Muscle layer of duodenum (tissue), 2 donors: ENCODE measurements around the gene EAPP.
A peak's percentile ranks its signal among the peaks of the same experiment; 100 is the strongest.
"Not testable (repeated sequence)": the region's sequence is repeated elsewhere in the genome, so short reads cannot be mapped to it uniquely, and the experiment has no call there.

Experiments used
- H3K27ac ChIP-seq: one replicate; pipeline ENCODE4 v1.7.0; 2013; ENCODE audit warnings: mild to moderate bottlenecking, low read length
- H3K27me3 ChIP-seq: one replicate; pipeline ENCODE4 v1.7.0; 2013; ENCODE audit warnings: low read depth, mild to moderate bottlenecking, control low read depth, low read length
- H3K36me3 ChIP-seq, 2 donors: one replicate each; pipeline ENCODE4 v1.7.0; 2013; ENCODE audit warnings: low read length in 2 of 2, control low read depth in 1 of 2, mild to moderate bottlenecking in 1 of 2; ENCODE audit not compliant: insufficient read depth in 2 of 2, control insufficient read depth in 1 of 2
- H3K4me1 ChIP-seq, 2 donors: one replicate each; pipeline ENCODE4 v1.7.0; 2013; ENCODE audit warnings: low read length in 2 of 2, mild to moderate bottlenecking in 2 of 2, control low read depth in 1 of 2, moderate library complexity in 1 of 2; ENCODE audit not compliant: insufficient read depth in 2 of 2, control insufficient read depth in 1 of 2
- H3K4me3 ChIP-seq, 2 donors: one replicate each; pipeline ENCODE4 v1.7.0; 2013; ENCODE audit warnings: low read length in 2 of 2, low read depth in 1 of 2, mild to moderate bottlenecking in 1 of 2
- H3K9me3 ChIP-seq, 2 donors: one replicate each; pipeline ENCODE4 v1.7.0; 2013; ENCODE audit warnings: low read length in 2 of 2, control low read depth in 1 of 2, mild to moderate bottlenecking in 1 of 2; ENCODE audit not compliant: control insufficient read depth in 1 of 2
- donor health status: healthy.

Gene EAPP

DNA sequence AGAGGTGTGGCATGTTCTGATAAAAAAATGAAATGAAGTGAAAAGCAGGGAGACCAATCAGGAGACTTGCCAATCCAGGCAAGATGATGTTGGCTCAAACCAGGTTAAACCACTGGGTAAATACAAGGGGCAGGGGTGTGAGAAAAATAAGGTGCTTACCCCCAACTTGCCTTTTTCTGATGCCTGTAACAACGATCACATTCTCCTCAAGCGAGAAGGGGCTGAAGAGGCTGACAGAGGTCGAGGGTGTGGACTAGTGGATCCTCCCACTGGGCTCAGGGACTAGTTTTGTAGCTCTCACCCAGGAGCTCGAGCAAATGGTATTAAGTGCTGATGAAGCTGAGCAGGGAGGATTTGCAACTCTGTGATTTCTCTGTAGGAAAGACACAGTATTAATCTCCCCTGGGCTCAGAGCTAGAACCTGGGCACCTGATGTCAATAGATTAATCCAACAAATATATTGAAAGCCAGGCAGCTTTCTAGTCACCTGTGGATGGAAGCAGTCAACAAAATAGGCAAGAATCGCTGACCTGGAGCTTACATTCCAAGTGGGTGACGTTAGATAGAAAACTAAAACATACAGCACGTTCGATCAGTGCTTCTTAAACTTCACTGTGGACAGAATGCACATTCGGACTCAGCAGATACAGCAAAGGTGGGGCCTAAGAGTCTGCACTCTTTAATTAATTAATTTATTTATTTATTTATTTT is 15.2 kb upstream of the EAPP start:
- H3K27ac ChIP-seq = peak overlapping the region; percentile 69
- H3K9me3 ChIP-seq = no peaks in the 10 kb centered on the region
- H3K27me3 ChIP-seq = no peaks in the 10 kb centered on the region
- no peaks in the 10 kb centered on the region for H3K36me3 ChIP-seq
- H3K4me3 ChIP-seq = peak overlapping the region in 1 of 2 donors; percentile 1
- H3K4me1 ChIP-seq = no peaks in the 10 kb centered on the region

DNA sequence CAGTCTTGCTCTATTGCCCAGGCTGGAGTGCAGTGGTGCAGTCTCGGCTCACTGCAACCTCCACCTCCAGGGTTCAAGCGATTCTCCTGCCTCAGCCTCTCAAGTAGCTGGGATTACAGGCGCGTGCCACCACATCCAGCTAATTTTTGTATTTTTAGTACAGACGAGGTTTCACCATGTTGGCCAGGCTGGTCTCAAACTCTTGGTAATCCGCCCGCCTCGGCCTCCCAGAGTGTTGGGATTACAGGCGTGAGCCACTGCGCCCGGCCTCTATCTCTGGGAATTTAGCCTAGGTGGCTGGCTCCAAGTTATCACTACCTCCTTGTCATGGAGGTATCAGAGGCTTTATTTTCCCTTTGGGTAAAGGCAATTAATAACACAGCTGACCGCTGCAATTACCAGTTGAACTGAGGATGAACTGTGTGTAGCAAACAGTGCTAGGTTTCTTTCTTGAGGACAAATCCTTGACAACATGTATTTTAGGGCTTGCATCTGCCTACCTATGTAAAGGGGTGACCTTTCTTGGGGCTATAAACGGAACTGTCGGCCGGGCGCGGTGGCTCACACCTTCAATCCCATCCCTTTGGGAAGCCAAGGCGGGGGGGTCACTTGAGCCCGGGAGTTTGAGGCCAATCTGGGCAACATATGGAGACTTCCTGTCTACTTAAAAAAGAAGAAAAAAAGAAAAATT is 9.9 kb upstream of the EAPP start:
- not testable (repeated sequence) for H3K36me3 ChIP-seq, H3K4me3 ChIP-seq, H3K27me3 ChIP-seq, H3K27ac ChIP-seq, H3K9me3 ChIP-seq, H3K4me1 ChIP-seq

DNA sequence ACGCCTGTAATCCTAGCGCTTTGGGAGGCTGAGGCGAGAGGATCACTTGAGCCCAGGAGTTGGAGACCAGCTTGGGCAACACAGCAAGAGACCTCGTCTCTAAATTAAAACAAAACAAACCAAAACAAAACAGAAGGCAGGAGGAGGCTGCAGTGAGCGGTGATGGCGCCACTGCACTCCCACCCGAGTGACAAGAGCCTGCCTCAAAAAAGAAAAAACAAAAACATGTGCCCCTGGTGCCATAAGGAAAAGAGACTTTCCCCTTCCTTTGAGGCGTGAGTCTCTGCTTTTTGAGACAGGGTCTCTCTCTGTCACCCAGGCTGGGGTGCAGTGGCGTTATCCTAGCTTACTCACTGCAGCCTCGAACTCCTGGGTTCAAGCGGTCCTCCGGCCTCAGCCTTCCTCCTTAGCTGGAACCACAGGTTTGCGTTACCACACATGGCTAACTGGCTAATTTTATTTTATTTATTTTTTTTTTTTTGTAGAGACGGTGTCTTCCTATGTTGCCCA is 9.0 kb upstream of the EAPP start:
- no peaks in the 10 kb centered on the region for H3K4me1 ChIP-seq
- no peak overlapping the region for H3K27ac ChIP-seq
- H3K4me3 ChIP-seq = no peak overlapping the region
- H3K9me3 ChIP-seq = no peaks in the 10 kb centered on the region
- no peaks in the 10 kb centered on the region for H3K36me3 ChIP-seq
- no peaks in the 10 kb centered on the region for H3K27me3 ChIP-seq

DNA sequence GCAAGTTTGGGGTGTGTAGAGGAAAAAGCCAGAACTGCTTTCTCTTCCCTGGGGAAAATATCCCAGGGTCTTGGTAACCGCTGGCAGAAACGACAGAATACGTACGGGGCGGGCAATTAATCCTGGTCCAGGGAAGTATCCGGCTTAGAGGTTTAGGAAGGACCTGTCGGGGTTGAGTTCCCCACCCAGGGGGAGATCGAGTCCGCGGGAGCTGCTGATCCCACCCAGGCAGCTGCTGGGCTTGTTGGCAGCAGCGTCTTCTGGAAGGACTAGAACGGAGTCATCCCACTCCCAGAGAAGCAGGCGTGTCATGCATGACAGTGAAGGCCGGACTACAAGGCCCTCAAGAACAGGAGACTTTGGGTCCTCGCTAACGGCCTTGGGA is 7.6 kb upstream of the EAPP start:
- not testable (repeated sequence) for H3K36me3 ChIP-seq, H3K4me3 ChIP-seq, H3K27me3 ChIP-seq, H3K27ac ChIP-seq, H3K9me3 ChIP-seq, H3K4me1 ChIP-seq

DNA sequence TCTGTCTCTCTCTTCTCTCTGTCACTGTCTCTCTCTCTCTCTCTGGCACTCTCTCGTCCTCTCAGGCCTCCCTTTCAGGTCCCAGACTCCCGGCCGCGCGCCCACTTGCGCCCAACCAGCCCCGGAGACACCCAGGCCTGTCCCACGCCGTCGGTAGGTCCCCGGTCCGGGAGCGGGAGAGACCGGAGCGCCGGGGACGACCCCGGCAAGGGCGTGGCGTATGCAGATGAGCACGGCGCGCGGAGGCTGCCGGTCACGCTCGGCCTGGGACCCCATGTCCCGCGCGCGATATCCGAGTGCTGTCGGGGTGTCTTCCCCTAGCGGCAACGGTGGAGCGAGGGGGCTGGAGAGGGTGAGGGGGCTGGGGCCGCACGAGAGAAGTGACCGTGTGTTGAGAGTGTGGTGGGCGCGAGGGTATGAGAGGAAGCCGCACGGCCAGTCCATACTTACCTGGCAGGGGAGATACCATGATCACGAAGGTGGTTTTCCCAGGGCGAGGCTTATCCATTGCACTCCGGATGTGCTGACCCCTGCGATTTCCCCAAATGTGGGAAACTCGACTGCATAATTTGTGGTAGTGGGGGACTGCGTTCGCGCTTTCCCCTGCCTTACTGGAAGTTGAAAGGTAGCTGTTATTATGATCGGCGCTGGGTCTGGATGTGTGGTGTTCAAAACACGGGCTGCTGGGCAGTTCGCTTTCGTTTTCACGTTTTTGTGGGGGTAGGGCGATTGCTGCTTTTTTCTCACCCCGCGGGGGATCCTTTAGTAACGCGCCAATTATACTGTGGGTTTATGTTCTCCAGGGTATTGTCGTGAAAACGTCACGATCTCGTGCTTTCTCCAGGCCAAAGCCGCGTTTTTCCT is 7.0 kb upstream of the EAPP start:
- not testable (repeated sequence) for H3K9me3 ChIP-seq, H3K4me1 ChIP-seq, H3K4me3 ChIP-seq, H3K36me3 ChIP-seq, H3K27ac ChIP-seq, H3K27me3 ChIP-seq

DNA sequence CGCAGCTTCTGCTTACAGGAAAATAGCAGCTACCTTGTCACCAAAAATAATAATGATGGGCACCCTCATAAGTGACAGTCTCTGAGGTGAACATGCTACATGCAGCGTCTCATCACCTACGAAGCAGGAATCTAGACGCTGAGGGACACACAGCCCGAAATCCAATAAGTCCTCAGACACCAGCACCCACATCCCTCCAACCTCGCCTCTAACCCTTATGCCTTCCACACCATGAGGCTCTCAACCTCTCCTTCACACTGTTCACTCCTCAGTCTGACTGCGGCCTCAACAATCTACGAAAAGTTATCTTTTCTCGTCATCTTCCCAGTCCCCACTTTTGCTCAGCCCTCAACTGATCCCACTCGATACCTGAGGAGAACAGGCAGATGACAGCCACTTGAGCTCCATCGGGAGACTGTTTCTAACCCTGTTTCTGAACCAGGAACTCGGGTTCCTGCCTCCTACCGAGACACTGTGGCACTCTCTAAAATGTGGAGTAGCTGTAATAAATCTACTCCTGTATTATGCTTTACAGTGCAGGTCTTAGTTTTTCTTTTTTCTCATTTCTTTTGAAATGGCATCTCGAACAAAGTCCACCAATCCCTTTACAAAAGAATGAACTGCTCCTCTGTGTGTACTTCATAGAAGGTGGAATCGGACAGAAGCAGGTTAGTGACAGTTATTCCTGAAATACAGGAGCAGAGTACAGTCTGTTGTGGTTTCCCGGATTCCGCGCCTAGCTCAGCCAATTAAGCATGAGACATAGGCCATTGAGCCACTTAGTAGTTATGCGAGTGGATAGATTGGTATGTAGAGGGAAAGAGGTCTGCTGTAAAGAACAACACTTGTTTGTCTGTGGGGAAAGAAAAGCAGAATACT is 919 bp upstream of the EAPP start:
- H3K27me3 ChIP-seq, H3K36me3 ChIP-seq, H3K27ac ChIP-seq, H3K9me3 ChIP-seq: not testable (repeated sequence)
- peak overlapping the region; percentile 55 to 91 for H3K4me3 ChIP-seq
- peaks cover 6 to 17% of the 10 kb centered on the region in 2 donors for H3K4me1 ChIP-seq

DNA sequence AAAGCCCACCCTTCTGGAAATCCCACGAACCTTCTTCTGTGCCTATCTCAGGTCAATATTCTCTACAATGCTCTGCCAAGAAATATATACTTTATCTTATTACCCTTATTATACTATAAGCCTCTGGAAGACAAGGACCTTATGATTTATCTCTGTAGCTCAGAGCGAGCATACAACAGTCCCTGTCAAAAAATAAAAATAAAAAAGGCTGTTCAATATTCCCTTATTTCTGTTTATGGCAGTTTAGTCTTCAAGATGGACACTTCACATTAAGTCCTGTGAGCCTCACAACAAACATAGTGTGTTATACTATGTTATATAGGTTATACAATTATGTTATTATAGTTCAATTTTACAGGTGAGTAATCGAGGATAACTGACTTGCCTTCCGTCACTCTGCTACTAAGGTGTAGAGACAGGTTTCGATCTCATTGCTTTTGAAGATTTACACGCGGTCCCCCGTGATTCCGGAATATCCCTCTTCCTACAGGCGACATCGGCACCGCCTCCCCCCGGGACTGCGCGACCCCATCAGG is 562 bp downstream of the EAPP start:
- peaks cover 0 to 7% of the 10 kb centered on the region in 2 donors for H3K36me3 ChIP-seq
- H3K4me3 ChIP-seq = peak overlapping the region; percentile 82 to 91
- H3K4me1 ChIP-seq = peaks cover 6 to 17% of the 10 kb centered on the region in 2 donors
- H3K27me3 ChIP-seq = no peaks in the 10 kb centered on the region
- no peaks in the 10 kb centered on the region for H3K9me3 ChIP-seq
- H3K27ac ChIP-seq = peak overlapping the region; percentile 94

DNA sequence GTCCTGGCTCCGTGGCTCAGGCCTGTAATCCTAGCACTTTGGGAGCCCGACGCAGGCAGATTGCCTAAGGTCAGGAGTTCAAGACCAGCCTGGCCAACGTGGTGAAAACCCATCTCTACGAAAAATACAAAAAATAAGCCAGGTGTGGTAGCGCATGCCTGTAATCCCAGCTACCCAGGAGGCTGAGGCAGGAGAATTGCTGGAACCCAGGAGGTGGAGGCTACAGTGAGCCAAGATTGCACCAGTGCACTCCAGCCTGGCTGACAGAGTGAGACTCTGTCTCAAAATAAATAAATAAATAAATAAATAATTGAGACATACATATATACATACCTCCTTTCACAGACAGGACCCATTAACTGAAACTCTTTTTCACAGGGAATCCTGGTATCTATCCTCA is 1.4 kb downstream of the EAPP start:
- Histone ChIP-seq H3K4me1 (peaks cover 6 to 17% of the 10 kb centered on the region in 2 donors), H3K4me3 (peak overlapping the region; percentile 82 to 91), H3K36me3 (peaks cover 0 to 15% of the 10 kb centered on the region in 2 donors), H3K27ac (peak overlapping the region; percentile 94)
- not testable (repeated sequence) for H3K27me3 ChIP-seq, H3K9me3 ChIP-seq

DNA sequence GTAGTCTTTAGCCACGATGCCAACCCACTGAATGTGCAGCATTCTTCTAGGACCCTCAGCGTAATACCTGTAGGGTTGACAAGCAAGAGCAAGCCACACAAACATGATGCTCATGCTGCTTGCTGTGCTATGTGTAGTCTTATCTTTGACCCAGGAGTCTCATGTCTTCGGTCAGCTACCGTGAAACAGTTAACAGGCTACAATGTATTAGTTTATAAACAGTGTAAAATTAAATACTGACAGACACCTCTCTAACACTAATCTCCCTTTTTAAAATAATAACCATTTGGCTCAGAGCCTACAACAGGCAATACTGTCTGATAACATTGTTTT is 1.9 kb downstream of the EAPP start:
- H3K4me1 ChIP-seq = peaks cover 6 to 17% of the 10 kb centered on the region in 2 donors
- H3K27ac ChIP-seq = no peak overlapping the region
- H3K4me3 ChIP-seq = peak overlapping the region in 1 of 2 donors; percentile 91
- no peaks in the 10 kb centered on the region for H3K9me3 ChIP-seq
- peaks cover 0 to 17% of the 10 kb centered on the region in 2 donors for H3K36me3 ChIP-seq
- H3K27me3 ChIP-seq = no peaks in the 10 kb centered on the region

DNA sequence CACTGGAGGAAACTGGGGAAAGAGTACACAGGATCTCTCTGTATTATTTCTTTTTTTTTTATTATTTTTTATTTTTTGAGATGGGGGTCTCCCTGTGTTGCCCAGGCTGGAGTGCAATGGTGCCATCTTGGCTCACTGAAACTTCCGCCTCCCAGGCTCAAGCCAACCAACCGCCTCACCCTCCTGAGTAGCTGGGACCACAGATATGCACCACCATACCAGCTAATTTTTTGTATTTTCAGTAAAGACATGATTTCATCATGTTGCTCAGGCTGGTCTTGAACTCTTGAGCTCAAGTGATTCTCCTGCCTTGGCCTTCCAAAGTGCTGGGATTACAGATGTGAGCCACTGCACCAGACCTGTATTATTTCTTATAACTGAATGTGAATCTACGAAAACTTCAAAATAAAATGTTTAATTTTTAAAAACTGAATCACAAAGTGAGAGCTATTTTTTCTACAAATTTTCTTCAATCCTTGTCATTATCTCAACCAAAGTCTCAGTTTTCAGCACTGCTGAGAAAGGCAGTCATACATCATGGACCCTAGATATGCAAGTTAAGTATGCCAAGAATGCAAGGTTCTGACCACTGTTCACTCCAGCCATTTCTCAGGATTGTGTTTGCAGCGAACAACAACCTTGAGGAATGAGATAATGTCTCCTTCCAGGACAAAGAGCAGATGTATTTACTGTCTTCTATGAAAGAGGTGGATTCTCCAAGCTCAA is 2.4 kb downstream of the EAPP start:
- Histone ChIP-seq H3K36me3 (peaks cover 0 to 22% of the 10 kb centered on the region in 2 donors), H3K9me3 (no peaks in the 10 kb centered on the region), H3K4me3 (peak overlapping the region in 1 of 2 donors; percentile 91), H3K27me3 (no peaks in the 10 kb centered on the region), H3K27ac (no peak overlapping the region), H3K4me1 (peaks cover 6 to 17% of the 10 kb centered on the region in 2 donors)
